ENCODE data around the gene TXN2.

The TXN2 gene, protein sequence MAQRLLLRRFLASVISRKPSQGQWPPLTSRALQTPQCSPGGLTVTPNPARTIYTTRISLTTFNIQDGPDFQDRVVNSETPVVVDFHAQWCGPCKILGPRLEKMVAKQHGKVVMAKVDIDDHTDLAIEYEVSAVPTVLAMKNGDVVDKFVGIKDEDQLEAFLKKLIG

DNA sequence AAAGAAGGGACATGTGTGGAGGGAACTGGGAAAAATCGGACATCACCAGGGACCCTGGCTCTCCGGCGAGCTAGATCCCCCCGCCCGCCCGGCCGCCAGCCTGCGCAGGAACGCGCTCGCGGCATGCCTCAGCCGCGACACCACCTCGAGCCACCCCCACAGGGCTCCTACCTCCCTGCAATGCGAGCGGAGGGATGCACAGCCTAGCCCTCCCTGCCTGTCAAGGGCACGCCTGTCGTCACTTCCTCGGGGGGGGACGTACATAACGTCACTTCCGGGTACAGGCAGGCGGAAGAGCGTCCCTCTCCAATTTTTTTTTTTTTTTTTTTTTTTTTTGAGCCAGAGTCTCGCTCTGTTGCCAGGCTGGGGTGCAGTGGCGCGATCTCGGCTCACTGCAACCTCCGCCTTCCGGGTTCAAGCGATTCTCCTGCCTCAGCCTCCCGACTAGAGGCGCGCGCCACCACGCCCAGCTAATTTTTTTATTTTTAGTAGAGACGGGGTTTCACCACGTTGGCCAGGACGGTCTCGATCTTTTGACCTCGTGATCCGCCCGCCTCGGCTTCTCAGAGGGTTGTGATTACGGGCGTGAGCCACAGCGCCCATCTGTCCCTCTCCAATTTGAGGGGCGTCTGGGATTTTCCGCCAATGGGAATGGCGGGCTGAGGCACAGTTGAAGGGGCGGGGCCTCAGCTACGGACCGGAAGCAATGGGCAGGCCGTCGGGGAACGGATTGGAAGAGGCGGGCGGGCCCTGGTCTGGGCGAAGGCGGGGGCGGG is at the start of gene TXN2:
Gene TXN2 (minus strand): TSS at position 248 of the 776 bp plus-strand sequence. CDS start 803 bp downstream, outside the sequence.
- Histone ChIP-seq H4K20me1 (ENCODE audit: insufficient read depth, low read length) (no peaks in the 10 kb centered on the region), H3K4me2 (ENCODE audit: insufficient read depth, low read length) (peak within 1 kb of the TSS; percentile 94), H3K9ac (ENCODE audit: low read depth, low read length) (peak within 1 kb of the TSS; percentile 92), H3K9me3 (ENCODE audit: insufficient read depth, low read length, severe bottlenecking) (no peaks in the 10 kb centered on the region), H3K36me3 (ENCODE audit: insufficient read depth, low read length) (peaks cover 46% of the 10 kb centered on the region), H2AFZ (ENCODE audit: low read depth, low read length) (peak within 1 kb of the TSS; percentile 95), H3K79me2 (ENCODE audit: insufficient read depth, low read length) (peaks cover 25% of the 10 kb centered on the region), H3K27me3 (ENCODE audit: insufficient read depth, low read length, poor library complexity) (no peaks in the 10 kb centered on the region), H3K27ac (ENCODE audit: low read length) (peak within 1 kb of the TSS; percentile 96), H3K4me3 (ENCODE audit: low read depth in 1 of 2, low read length in 2 of 2) (peak within 1 kb of the TSS; percentile 96), H3K4me1 (ENCODE audit: insufficient read depth, low read length) (peaks cover 33% of the 10 kb centered on the region)
- TF ChIP-seq, protein P1, sequence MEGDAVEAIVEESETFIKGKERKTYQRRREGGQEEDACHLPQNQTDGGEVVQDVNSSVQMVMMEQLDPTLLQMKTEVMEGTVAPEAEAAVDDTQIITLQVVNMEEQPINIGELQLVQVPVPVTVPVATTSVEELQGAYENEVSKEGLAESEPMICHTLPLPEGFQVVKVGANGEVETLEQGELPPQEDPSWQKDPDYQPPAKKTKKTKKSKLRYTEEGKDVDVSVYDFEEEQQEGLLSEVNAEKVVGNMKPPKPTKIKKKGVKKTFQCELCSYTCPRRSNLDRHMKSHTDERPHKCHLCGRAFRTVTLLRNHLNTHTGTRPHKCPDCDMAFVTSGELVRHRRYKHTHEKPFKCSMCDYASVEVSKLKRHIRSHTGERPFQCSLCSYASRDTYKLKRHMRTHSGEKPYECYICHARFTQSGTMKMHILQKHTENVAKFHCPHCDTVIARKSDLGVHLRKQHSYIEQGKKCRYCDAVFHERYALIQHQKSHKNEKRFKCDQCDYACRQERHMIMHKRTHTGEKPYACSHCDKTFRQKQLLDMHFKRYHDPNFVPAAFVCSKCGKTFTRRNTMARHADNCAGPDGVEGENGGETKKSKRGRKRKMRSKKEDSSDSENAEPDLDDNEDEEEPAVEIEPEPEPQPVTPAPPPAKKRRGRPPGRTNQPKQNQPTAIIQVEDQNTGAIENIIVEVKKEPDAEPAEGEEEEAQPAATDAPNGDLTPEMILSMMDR (IDR thresholded peaks at IDR 0.05; ENCODE audit: borderline replicate concordance, extremely low read depth, low read length, poor library complexity, severe bottlenecking): no peak
- no peak for TF ChIP-seq EZH2 (IDR thresholded peaks at IDR 0.05; ENCODE audit: borderline replicate concordance, low read depth, low read length, severe bottlenecking)
- DNase-seq (peak; percentile 97), ATAC-seq (ENCODE audit: insufficient read depth, low read depth) (peak; percentile 85)

DNA sequence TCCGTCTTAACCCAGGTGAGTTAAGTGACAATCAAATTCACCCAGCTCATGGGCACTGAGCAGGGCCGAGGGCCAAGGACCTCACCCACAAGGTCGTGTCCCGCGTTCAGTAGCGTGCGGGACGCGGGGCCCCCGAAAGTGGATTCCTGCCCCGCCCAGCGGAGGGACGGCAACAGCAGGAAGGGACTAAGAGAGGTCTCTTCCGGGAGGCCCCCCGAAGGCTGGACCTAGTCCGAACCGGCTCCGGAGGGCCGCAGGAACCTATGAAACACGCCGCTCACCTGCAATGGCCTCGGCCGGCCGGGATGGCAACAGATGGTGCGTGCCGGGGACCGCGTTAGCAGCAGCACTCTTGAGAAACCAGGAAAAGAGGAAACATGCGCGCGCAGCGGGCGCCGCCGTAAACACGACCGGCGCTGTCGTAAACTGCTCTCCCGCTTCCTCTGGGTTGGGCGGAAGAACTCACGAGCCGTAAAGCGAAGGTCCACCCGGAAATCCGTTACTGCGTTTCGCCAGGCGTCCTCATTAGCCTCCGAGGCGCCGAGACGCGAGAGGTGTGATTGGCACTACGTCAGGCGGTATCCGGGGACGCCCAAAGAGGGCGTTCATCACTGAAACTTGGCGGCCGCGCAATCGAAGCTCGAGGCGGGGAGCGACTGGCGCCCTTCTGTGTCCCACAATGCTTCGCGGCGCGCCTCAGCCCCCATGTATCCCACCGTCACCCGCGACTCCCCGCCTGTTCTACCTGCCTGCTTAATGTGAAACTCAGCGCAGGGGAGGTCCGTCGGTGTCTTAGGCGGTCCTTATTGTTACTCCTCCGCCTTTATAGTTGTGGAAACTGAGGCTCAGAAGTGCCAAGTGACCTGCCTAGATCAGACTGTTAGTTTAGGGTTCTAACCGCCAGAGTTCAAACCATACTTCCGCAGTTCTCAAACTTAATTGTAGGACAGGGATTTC is 47.6 kb upstream of the TXN2 start, which contains the start of gene EIF3D:
Gene EIF3D (minus strand): TSS at position 372 of the 957 bp plus-strand sequence. CDS start 3,045 bp downstream, outside the sequence.
- TF ChIP-seq EZH2 (IDR thresholded peaks at IDR 0.05; ENCODE audit: borderline replicate concordance, low read depth, low read length, severe bottlenecking): no peak
- TF ChIP-seq, protein P1 (IDR thresholded peaks at IDR 0.05; ENCODE audit: borderline replicate concordance, extremely low read depth, low read length, poor library complexity, severe bottlenecking): no peak
- Histone ChIP-seq H3K9me3 (ENCODE audit: insufficient read depth, low read length, severe bottlenecking) (no peaks in the 10 kb centered on the region), H3K79me2 (ENCODE audit: insufficient read depth, low read length) (peaks cover 44% of the 10 kb centered on the region), H3K9ac (ENCODE audit: low read depth, low read length) (peak within 1 kb of the TSS; percentile 90), H4K20me1 (ENCODE audit: insufficient read depth, low read length) (peaks cover 25% of the 10 kb centered on the region), H3K4me2 (ENCODE audit: insufficient read depth, low read length) (peak within 1 kb of the TSS; percentile 73), H3K36me3 (ENCODE audit: insufficient read depth, low read length) (peaks cover 46% of the 10 kb centered on the region), H3K27ac (ENCODE audit: low read length) (peak within 1 kb of the TSS; percentile 96), H2AFZ (ENCODE audit: low read depth, low read length) (peak within 1 kb of the TSS; percentile 91), H3K4me1 (ENCODE audit: insufficient read depth, low read length) (peaks cover 32% of the 10 kb centered on the region), H3K4me3 (ENCODE audit: low read depth in 1 of 2, low read length in 2 of 2) (peak within 1 kb of the TSS; percentile 84 to 90), H3K27me3 (ENCODE audit: insufficient read depth, low read length, poor library complexity) (no peaks in the 10 kb centered on the region)
- DNase-seq (peak; percentile 100), ATAC-seq (ENCODE audit: insufficient read depth, low read depth) (peak; percentile 93)

DNA sequence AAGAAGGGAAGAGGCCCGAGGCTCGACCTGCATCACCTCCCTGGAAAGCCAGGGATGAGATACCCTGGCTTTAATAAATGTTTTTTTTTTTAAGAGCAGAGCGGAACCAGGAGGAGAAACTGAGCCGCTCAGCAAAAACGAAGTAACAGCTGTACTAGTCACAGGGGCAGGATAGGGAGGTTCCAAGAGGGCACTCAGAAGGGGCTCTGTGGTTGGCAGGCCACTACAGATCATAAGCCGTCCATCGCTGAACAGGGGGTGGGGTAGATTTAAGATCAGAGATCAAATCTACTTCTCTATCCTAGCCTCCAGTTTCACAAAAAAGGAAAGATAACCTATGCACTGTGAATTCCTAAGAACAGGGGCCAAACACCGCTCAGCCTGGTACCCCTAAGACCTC is 46.9 kb upstream of the TXN2 start:
- H3K79me2 ChIP-seq (ENCODE audit: insufficient read depth, low read length): peaks cover 49% of the 10 kb centered on the region
- ATAC-seq (ENCODE audit: insufficient read depth, low read depth) (no peak), DNase-seq (no peak)
- H3K9me3 ChIP-seq (ENCODE audit: insufficient read depth, low read length, severe bottlenecking): no peaks in the 10 kb centered on the region
- peak overlapping the region; percentile 84 to 90 for H3K4me3 ChIP-seq (ENCODE audit: low read depth in 1 of 2, low read length in 2 of 2)
- peaks cover 32% of the 10 kb centered on the region for H3K4me1 ChIP-seq (ENCODE audit: insufficient read depth, low read length)
- H2AFZ ChIP-seq (ENCODE audit: low read depth, low read length): peak overlapping the region; percentile 84
- peak overlapping the region; percentile 90 for H3K27ac ChIP-seq (ENCODE audit: low read length)
- TF ChIP-seq, protein P1 (IDR thresholded peaks at IDR 0.05; ENCODE audit: borderline replicate concordance, extremely low read depth, low read length, poor library complexity, severe bottlenecking): no peak
- no peak for TF ChIP-seq EZH2 (IDR thresholded peaks at IDR 0.05; ENCODE audit: borderline replicate concordance, low read depth, low read length, severe bottlenecking)
- H3K27me3 ChIP-seq (ENCODE audit: insufficient read depth, low read length, poor library complexity): no peaks in the 10 kb centered on the region
- peak overlapping the region; percentile 73 for H3K4me2 ChIP-seq (ENCODE audit: insufficient read depth, low read length)
- peaks cover 25% of the 10 kb centered on the region for H4K20me1 ChIP-seq (ENCODE audit: insufficient read depth, low read length)
- H3K36me3 ChIP-seq (ENCODE audit: insufficient read depth, low read length): peaks cover 53% of the 10 kb centered on the region
- peak overlapping the region; percentile 90 for H3K9ac ChIP-seq (ENCODE audit: low read depth, low read length)
